Stimulated activated CD8-positive, alpha-beta memory T cell treated with anti-CD3 and anti-CD28 coated beads, Interleukin-12 subunit alpha, Interleukin-12 subunit beta, amount 100 ng/mL, for 24 hours (primary cell): ENCODE results near the gene TFAP2E.

Experiments
- DNase-seq: peaks from one replicate; pipeline ENCODE4 v3.0.0-alpha.2; 2020; ENCODE audit errors: extremely low read depth

TFAP2E gene

GRCh38 chr1:35573198-35574124 lies at the start of gene TFAP2E:
TSS of gene TFAP2E (plus strand) at chr1:35573314. CDS start at chr1:35573578, 264 bp downstream.
- no peak for DNase-seq

- no peak for DNase-seq
Observed at GRCh38 chr1:35524106-35524505, 49.0 kb upstream of the TFAP2E start.

GRCh38 chr1:35530168-35530567 lies 42.9 kb upstream of the TFAP2E start:
- no peak for DNase-seq

GRCh38 chr1:35530946-35531345 lies 42.2 kb upstream of the TFAP2E start:
- DNase-seq, result no peak

- DNase-seq, result no peak
Observed at GRCh38 chr1:35531368-35531767, 41.7 kb upstream of the TFAP2E start.

GRCh38 chr1:35532497-35533223 lies 40.5 kb upstream of the TFAP2E start:
- DNase-seq, result no peak

GRCh38 chr1:35533586-35533985 lies 39.5 kb upstream of the TFAP2E start:
- no peak for DNase-seq

GRCh38 chr1:35535243-35535642 lies 37.9 kb upstream of the TFAP2E start:
- DNase-seq, result no peak

- no peak for DNase-seq
Observed at GRCh38 chr1:35536556-35537162, 36.5 kb upstream of the TFAP2E start.

GRCh38 chr1:35537806-35538205 lies 35.3 kb upstream of the TFAP2E start:
- no peak for DNase-seq

- DNase-seq, result no peak
Observed at GRCh38 chr1:35539073-35539823, 33.9 kb upstream of the TFAP2E start.

GRCh38 chr1:35539824-35540261 lies 33.3 kb upstream of the TFAP2E start:
- DNase-seq, result no peak

GRCh38 chr1:35544976-35545375 lies 28.1 kb upstream of the TFAP2E start:
- DNase-seq, result no peak

- no peak for DNase-seq
Observed at GRCh38 chr1:35546614-35547013, 26.5 kb upstream of the TFAP2E start.

GRCh38 chr1:35553851-35554250 lies 19.3 kb upstream of the TFAP2E start:
- no peak for DNase-seq

- no peak for DNase-seq
Observed at GRCh38 chr1:35554266-35555211, 18.6 kb upstream of the TFAP2E start.

GRCh38 chr1:35555212-35555584 lies 17.9 kb upstream of the TFAP2E start:
- DNase-seq, result no peak

- no peak for DNase-seq
Observed at GRCh38 chr1:35555601-35556477, 17.3 kb upstream of the TFAP2E start.

GRCh38 chr1:35556484-35557117 lies 16.5 kb upstream of the TFAP2E start:
- DNase-seq, result no peak
